ENCODE results near the gene TNNI3. TPM values are rescaled to one million over a fixed set of nuclear protein-coding genes. Genes with fewer than 3 reads are reported as not detected.
"Not testable (repeated sequence)": the region's sequence is repeated elsewhere in the genome, so short reads cannot be mapped to it uniquely, and the experiment has no call there.

TNNI3 gene
- total RNA-seq, 4 donors from 2014 or later, result not detected

DNA sequence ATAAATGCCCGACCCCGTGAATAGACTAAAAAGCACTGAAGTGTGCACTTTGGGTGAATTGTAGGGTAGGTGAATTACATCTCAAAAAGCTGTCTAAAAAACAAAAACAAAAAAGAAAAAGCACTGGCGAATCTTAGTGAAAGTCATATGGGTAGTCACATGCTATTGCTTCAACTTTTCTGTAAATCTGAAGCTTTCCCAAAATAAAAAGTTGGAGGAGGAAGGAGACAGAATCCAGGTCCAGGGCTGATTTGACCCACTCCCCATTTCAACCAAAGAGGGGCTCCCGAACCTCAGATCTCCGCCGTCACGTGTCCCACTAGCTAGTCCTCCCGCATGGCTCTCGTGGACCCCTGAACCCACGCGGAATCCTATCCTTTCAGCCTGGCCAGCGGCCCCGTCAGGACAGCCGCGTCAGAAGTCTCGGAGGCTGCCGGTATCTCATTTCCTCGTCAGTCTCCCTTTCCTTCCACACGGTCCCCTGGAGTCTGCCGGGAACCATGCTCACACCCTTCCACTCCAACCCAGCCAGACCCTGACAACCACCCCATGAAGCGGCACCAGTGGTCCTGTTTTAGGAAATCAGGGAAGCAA lies 46.2 kb downstream of the TNNI3 start:
- Histone ChIP-seq H3K9me3 (no peaks in the 10 kb centered on the region), H3K4me1 (peaks cover 50 to 75% (median 69%) of the 10 kb centered on the region in 4 donors), H3K4me3 (peak overlapping the region; percentile 6 to 25 (median 16)), H3K27me3 (no peaks in the 10 kb centered on the region), H3K36me3 (peaks cover 16 to 44% (median 40%) of the 10 kb centered on the region in 4 donors), H3K27ac (replicated peaks in 1 of 4) (peak overlapping the region; percentile 96 to 99 (median 97))
- TF ChIP-seq, protein P1, sequence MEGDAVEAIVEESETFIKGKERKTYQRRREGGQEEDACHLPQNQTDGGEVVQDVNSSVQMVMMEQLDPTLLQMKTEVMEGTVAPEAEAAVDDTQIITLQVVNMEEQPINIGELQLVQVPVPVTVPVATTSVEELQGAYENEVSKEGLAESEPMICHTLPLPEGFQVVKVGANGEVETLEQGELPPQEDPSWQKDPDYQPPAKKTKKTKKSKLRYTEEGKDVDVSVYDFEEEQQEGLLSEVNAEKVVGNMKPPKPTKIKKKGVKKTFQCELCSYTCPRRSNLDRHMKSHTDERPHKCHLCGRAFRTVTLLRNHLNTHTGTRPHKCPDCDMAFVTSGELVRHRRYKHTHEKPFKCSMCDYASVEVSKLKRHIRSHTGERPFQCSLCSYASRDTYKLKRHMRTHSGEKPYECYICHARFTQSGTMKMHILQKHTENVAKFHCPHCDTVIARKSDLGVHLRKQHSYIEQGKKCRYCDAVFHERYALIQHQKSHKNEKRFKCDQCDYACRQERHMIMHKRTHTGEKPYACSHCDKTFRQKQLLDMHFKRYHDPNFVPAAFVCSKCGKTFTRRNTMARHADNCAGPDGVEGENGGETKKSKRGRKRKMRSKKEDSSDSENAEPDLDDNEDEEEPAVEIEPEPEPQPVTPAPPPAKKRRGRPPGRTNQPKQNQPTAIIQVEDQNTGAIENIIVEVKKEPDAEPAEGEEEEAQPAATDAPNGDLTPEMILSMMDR (IDR thresholded peaks at IDR 0.05), result no peak
- TF ChIP-seq POLR2AphosphoS5 (IDR thresholded peaks at IDR 0.05) (peak in 1 of 2 donors; percentile 49), POLR2A (IDR thresholded peaks at IDR 0.05; ENCODE audit: low read depth) (no peak), EP300 (IDR thresholded peaks at IDR 0.05) (no peak)
- no peak for DNase-seq (ENCODE audit: extremely low spot score)
- whole genome bisulfite sequencing, result 73% methylated on average over 18 of the region's 21 CpGs
- intact Hi-C loops (cut with DNase I), result loop anchor here (10.0 kb wide), 1 partner anchor 543 kb away; the partner anchor contains the start of gene U2AF2

DNA sequence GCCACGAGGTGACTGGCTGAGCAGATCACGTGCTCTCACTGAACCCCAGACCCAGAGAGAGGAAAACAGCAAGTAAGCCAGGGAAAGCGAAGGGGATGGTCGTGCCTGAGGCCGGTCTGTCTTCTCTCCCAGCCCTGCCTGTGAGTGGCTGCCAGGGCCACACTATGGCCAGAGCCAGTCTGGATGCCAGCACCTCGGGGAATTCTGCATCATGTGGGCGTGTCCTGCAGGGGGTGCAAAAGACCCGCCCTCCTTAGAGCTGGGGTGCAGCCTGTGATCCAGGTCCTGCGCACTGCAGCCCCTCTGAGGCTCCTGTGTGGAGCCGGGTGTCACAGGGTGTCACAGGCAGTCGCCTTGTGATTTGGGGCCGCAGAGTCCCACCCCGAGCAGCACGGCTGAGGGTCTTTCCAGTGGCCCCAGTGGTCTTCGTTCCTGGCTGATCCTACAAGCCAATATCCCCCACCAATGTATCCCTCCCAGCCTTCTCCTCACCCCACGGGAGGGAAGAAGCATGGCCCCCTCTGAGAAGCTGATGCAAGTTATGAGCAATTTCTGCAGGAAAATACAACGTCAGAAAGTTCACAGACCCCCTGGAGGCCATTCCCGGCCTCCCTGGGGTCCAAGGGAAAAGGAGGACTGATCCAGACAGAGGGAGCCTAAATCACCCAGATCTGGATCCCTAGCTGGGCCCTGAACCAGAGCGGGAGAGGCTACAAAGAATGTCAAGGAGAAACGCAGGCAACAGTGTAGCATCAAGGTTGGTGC lies 47.8 kb downstream of the TNNI3 start:
- H3K27me3 ChIP-seq, result no peaks in the 10 kb centered on the region
- H3K4me3 ChIP-seq, result no peak overlapping the region
- H3K9me3 ChIP-seq, result no peaks in the 10 kb centered on the region
- H3K4me1 ChIP-seq, result peaks cover 34 to 59% (median 52%) of the 10 kb centered on the region in 4 donors
- DNase-seq (ENCODE audit: extremely low spot score), result no peak
- peaks cover 16 to 59% (median 47%) of the 10 kb centered on the region in 4 donors for H3K36me3 ChIP-seq
- WGBS, result 82% methylated on average over 15 of the region's 20 CpGs
- intact Hi-C loops (cut with DNase I), result loop anchor here (10.0 kb wide), 1 partner anchor 545 kb away; the partner anchor contains the start of gene U2AF2
- TF ChIP-seq POLR2A (IDR thresholded peaks at IDR 0.05; ENCODE audit: low read depth) (no peak), EP300 (IDR thresholded peaks at IDR 0.05) (no peak), POLR2AphosphoS5 (IDR thresholded peaks at IDR 0.05) (no peak)
- TF ChIP-seq, protein P1 (IDR thresholded peaks at IDR 0.05), result no peak
- H3K27ac ChIP-seq (replicated peaks in 1 of 4), result peak overlapping the region; percentile 96 to 99 (median 97)

DNA sequence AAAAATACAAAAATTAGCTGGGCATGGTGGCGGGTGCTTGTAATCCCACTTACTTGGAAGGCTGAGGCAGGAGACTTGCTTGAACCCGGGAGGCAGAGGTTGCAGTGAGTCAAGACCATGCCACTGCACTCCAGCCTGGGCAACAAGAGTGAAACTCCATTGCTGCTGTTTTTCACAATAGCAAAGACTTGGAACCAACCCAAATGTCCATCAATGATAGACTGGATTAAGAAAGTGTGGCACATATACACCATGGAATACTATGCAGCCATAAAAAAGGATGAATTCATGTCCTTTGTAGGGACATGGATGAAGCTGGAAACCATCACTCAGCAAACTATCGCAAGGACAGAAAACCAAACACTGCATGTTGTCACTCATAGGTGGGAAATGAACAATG lies 50.3 kb downstream of the TNNI3 start:
- intact Hi-C loops (cut with DNase I), result not testable (repeated sequence)
- peaks cover 28 to 70% (median 57%) of the 10 kb centered on the region in 4 donors for H3K36me3 ChIP-seq

DNA sequence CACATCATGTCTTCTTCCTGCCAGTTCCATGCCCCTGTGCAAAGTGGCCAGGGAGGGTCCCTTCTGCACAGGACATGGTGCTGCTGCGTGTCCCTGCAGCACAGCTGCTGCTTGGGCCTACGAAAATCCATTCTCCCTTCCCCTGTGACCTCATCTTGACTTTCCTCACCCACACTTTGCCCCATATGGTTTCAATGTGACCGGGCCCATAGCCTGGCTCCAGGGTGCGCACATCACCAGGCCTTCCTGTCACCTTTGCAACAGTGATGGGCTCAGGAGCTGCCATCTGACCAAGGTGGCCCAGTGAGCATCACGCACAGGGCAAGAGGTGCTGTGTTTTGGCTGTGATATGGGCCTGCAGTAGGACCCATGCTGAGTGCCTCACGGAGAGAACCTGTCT lies 50.9 kb downstream of the TNNI3 start:
- H3K27me3 ChIP-seq, result no peaks in the 10 kb centered on the region
- intact Hi-C loops (cut with DNase I), result no loop called here
- peaks cover 3 to 28% (median 21%) of the 10 kb centered on the region in 4 donors for H3K4me1 ChIP-seq
- DNase-seq (ENCODE audit: extremely low spot score), result no peak
- 92% methylated on average over 5 of the region's 6 CpGs for WGBS
- peaks cover 35 to 70% (median 60%) of the 10 kb centered on the region in 4 donors for H3K36me3 ChIP-seq
- H3K27ac ChIP-seq (replicated peaks in 1 of 4), result no peak overlapping the region
- TF ChIP-seq POLR2A (IDR thresholded peaks at IDR 0.05; ENCODE audit: low read depth) (no peak), POLR2AphosphoS5 (IDR thresholded peaks at IDR 0.05) (no peak), EP300 (IDR thresholded peaks at IDR 0.05) (no peak)
- TF ChIP-seq, protein P1 (IDR thresholded peaks at IDR 0.05), result no peak
- H3K4me3 ChIP-seq, result no peak overlapping the region
- peaks cover 0 to 6% (median 2%) of the 10 kb centered on the region in 4 donors for H3K9me3 ChIP-seq

More for the DNA sequence above, 50.3 kb downstream of the TNNI3 start:
- 100% methylated on average over 3 of the region's 3 CpGs for WGBS
- H3K4me1 ChIP-seq, result peaks cover 10 to 34% (median 28%) of the 10 kb centered on the region in 4 donors
- DNase-seq (ENCODE audit: extremely low spot score); H3K4me3 ChIP-seq; H3K27me3 ChIP-seq; H3K9me3 ChIP-seq; H3K27ac ChIP-seq (replicated peaks in 1 of 4): not testable (repeated sequence)

DNA sequence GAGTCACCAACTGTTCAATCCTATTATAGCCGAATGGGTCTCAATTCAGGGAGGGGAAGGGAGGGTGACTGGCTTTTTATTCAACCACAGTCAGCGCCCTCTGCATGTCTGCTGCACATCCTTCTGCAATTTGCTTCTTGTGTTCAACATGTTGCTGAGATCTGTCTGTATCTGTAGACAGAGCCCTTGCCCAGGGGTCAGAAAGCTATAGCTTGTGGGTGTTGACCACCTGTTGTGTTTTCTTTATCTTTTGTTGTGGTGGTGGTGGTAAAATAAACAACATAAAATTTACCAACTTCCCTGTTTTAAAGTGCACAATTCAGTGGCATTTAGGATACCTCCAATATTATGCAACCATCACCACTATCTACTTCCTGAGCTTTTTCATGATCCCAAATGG lies 52.3 kb downstream of the TNNI3 start:
- WGBS, result no CpG with 5 or more reads among the region's 2 CpGs
- no peak for DNase-seq (ENCODE audit: extremely low spot score)
- peaks cover 5 to 23% (median 8%) of the 10 kb centered on the region in 4 donors for H3K4me1 ChIP-seq
- peaks cover 42 to 80% (median 70%) of the 10 kb centered on the region in 4 donors for H3K36me3 ChIP-seq
- H3K27me3 ChIP-seq, result no peaks in the 10 kb centered on the region
- intact Hi-C loops (cut with DNase I), result no loop called here
- TF ChIP-seq EP300 (IDR thresholded peaks at IDR 0.05) (no peak), POLR2AphosphoS5 (IDR thresholded peaks at IDR 0.05) (no peak), POLR2A (IDR thresholded peaks at IDR 0.05; ENCODE audit: low read depth) (no peak)
- TF ChIP-seq, protein P1 (IDR thresholded peaks at IDR 0.05), result no peak
- H3K9me3 ChIP-seq, result peaks cover 0 to 6% (median 2%) of the 10 kb centered on the region in 4 donors
- no peak overlapping the region for H3K4me3 ChIP-seq
- H3K27ac ChIP-seq (replicated peaks in 1 of 4), result no peak overlapping the region

All from esophagus muscularis mucosa (tissue), 4 donors.